Rectal smooth muscle tissue (tissue), 1 donor: ENCODE results near the gene GNB5.

ENCODE experiments used
- H3K27ac ChIP-seq: one replicate; pipeline ENCODE4 v1.7.0; 2013; ENCODE audit warnings: low read depth, low read length, inconsistent platforms
- H3K27me3 ChIP-seq: one replicate; pipeline ENCODE4 v1.7.0; 2013; ENCODE audit warnings: low read length; ENCODE audit not compliant: control insufficient read depth, insufficient read depth
- H3K36me3 ChIP-seq: one replicate; pipeline ENCODE4 v1.7.0; 2013; ENCODE audit warnings: low read length; ENCODE audit not compliant: control insufficient read depth, insufficient read depth
- H3K4me1 ChIP-seq: one replicate; pipeline ENCODE4 v1.7.0; 2013; ENCODE audit warnings: low read length; ENCODE audit not compliant: control insufficient read depth, insufficient read depth
- H3K4me3 ChIP-seq: one replicate; pipeline ENCODE4 v1.7.0; 2013; ENCODE audit warnings: low read length
- H3K9ac ChIP-seq: one replicate; pipeline ENCODE4 v1.7.0; 2013; ENCODE audit warnings: low read length

Gene GNB5

GRCh38 chr15:52121896-52122295 lies 69.3 kb downstream of the GNB5 start:
- Histone ChIP-seq H3K27ac (no peak overlapping the region), H3K27me3 (no peaks in the 10 kb centered on the region), H3K9ac (no peak overlapping the region), H3K4me3 (no peak overlapping the region), H3K4me1 (no peaks in the 10 kb centered on the region), H3K36me3 (peaks cover 2% of the 10 kb centered on the region)

GRCh38 chr15:52121006-52121405 lies 70.2 kb downstream of the GNB5 start:
- Histone ChIP-seq H3K27ac (no peak overlapping the region), H3K4me3 (no peak overlapping the region)

GRCh38 chr15:52120488-52120887 lies 70.7 kb downstream of the GNB5 start:
- no peak overlapping the region for H3K4me3 ChIP-seq
- peaks cover 2% of the 10 kb centered on the region for H3K36me3 ChIP-seq
- H3K27me3 ChIP-seq, result no peaks in the 10 kb centered on the region
- no peak overlapping the region for H3K27ac ChIP-seq
- no peaks in the 10 kb centered on the region for H3K4me1 ChIP-seq
- H3K9ac ChIP-seq, result no peak overlapping the region

More at GRCh38 chr15:52121006-52121405, 70.2 kb downstream of the GNB5 start:
- Histone ChIP-seq H3K4me1 (no peaks in the 10 kb centered on the region), H3K27me3 (no peaks in the 10 kb centered on the region), H3K36me3 (peaks cover 2% of the 10 kb centered on the region), H3K9ac (no peak overlapping the region)

- Histone ChIP-seq H3K36me3 (peaks cover 2% of the 10 kb centered on the region), H3K9ac (no peak overlapping the region), H3K27me3 (no peaks in the 10 kb centered on the region), H3K4me1 (no peaks in the 10 kb centered on the region), H3K4me3 (no peak overlapping the region), H3K27ac (no peak overlapping the region)
These were observed 72.0 kb downstream of the GNB5 start for GRCh38 chr15:52118969-52119749.

GRCh38 chr15:52117549-52117948 lies 73.6 kb downstream of the GNB5 start:
- H3K27ac ChIP-seq, result no peak overlapping the region
- H3K4me3 ChIP-seq, result no peak overlapping the region
- H3K36me3 ChIP-seq, result no peaks in the 10 kb centered on the region
- H3K4me1 ChIP-seq, result no peaks in the 10 kb centered on the region
- H3K27me3 ChIP-seq, result no peaks in the 10 kb centered on the region
- H3K9ac ChIP-seq, result no peak overlapping the region

- Histone ChIP-seq H3K36me3 (no peaks in the 10 kb centered on the region), H3K9ac (no peak overlapping the region), H3K4me3 (no peak overlapping the region), H3K4me1 (no peaks in the 10 kb centered on the region), H3K27ac (no peak overlapping the region), H3K27me3 (no peaks in the 10 kb centered on the region)
These were observed 75.4 kb downstream of the GNB5 start for GRCh38 chr15:52115598-52116427.

- Histone ChIP-seq H3K4me1 (no peaks in the 10 kb centered on the region), H3K27me3 (no peaks in the 10 kb centered on the region)
These were observed 76.7 kb downstream of the GNB5 start for GRCh38 chr15:52114261-52115055.

GRCh38 chr15:52113708-52114107 lies 77.5 kb downstream of the GNB5 start:
- Histone ChIP-seq H3K36me3 (no peaks in the 10 kb centered on the region), H3K4me1 (no peaks in the 10 kb centered on the region), H3K4me3 (no peak overlapping the region), H3K27me3 (no peaks in the 10 kb centered on the region), H3K9ac (no peak overlapping the region), H3K27ac (no peak overlapping the region)

More at GRCh38 chr15:52114261-52115055, 76.7 kb downstream of the GNB5 start:
- no peaks in the 10 kb centered on the region for H3K36me3 ChIP-seq
- H3K27ac ChIP-seq, result no peak overlapping the region
- no peak overlapping the region for H3K9ac ChIP-seq
- no peak overlapping the region for H3K4me3 ChIP-seq

GRCh38 chr15:52113235-52113634 lies 78.0 kb downstream of the GNB5 start:
- no peaks in the 10 kb centered on the region for H3K36me3 ChIP-seq
- H3K4me3 ChIP-seq, result no peak overlapping the region
- H3K4me1 ChIP-seq, result no peaks in the 10 kb centered on the region
- H3K27ac ChIP-seq, result no peak overlapping the region
- no peaks in the 10 kb centered on the region for H3K27me3 ChIP-seq
- H3K9ac ChIP-seq, result no peak overlapping the region

GRCh38 chr15:52112203-52112750 lies 78.9 kb downstream of the GNB5 start:
- Histone ChIP-seq H3K4me3 (peak overlapping the region; percentile 51), H3K27ac (no peak overlapping the region), H3K27me3 (no peaks in the 10 kb centered on the region), H3K4me1 (no peaks in the 10 kb centered on the region), H3K9ac (no peak overlapping the region), H3K36me3 (no peaks in the 10 kb centered on the region)

GRCh38 chr15:52111517-52112202 lies 79.5 kb downstream of the GNB5 start:
- H3K36me3 ChIP-seq, result no peaks in the 10 kb centered on the region
- no peak overlapping the region for H3K9ac ChIP-seq
- no peaks in the 10 kb centered on the region for H3K4me1 ChIP-seq
- H3K4me3 ChIP-seq, result peak overlapping the region; percentile 51
- no peak overlapping the region for H3K27ac ChIP-seq
- no peaks in the 10 kb centered on the region for H3K27me3 ChIP-seq
